LNCaP clone FGC (cell line): ENCODE results near the gene PHF24.

ENCODE experiments used
- DNase-seq: peaks from one replicate; pipeline ENCODE4 v3.0.0-alpha.2; 2011; ENCODE audit warnings: low read depth
- H3K4me3 ChIP-seq: 2 replicates; pipeline ENCODE4 v1.5.1; 2011; ENCODE audit warnings: mild to moderate bottlenecking, low read depth, low read length, control low read depth
- CTCF ChIP-seq: IDR thresholded peaks from 2 replicates; pipeline ENCODE4 v1.5.1; 2012; ENCODE audit warnings: mild to moderate bottlenecking; ENCODE audit not compliant: control insufficient read depth, insufficient read depth; ENCODE audit errors: extremely low read depth

Gene PHF24

GRCh38 chr9:34971146-34971811, 13.2 kb downstream of the PHF24 start:
- TF ChIP-seq CTCF, result no peak
- no peak for DNase-seq
- H3K4me3 ChIP-seq, result no peak overlapping the region

- TF ChIP-seq CTCF, result no peak
- no peak for DNase-seq
- H3K4me3 ChIP-seq, result no peak overlapping the region
Observed at GRCh38 chr9:34974664-34975063, 16.6 kb downstream of the PHF24 start.

GRCh38 chr9:34976441-34976840, 18.4 kb downstream of the PHF24 start:
- DNase-seq, result no peak
- TF ChIP-seq CTCF, result no peak
- no peak overlapping the region for H3K4me3 ChIP-seq

DNA sequence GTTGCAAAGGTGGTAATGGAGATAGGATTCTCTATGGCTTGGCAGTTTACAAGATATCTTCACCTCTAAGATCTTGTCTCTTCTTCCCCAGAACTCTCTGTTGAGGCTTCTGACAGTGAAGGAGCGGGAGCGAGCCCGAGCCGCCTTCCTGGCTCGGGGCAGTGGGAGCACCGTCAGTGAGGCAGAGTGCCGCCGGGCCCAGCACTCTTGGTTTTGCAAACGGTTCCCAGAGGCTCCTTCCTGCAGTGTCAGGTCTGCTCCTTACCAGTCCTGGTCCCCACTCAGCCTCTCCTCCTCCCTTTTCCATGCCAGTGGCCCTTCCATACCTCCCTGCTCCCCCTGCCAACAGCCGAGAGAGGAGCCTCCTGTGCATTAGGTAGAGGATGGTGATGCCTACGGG, 18.9 kb downstream of the PHF24 start:
- no peak overlapping the region for H3K4me3 ChIP-seq
- DNase-seq, result no peak
- TF ChIP-seq CTCF, result no peak

DNA sequence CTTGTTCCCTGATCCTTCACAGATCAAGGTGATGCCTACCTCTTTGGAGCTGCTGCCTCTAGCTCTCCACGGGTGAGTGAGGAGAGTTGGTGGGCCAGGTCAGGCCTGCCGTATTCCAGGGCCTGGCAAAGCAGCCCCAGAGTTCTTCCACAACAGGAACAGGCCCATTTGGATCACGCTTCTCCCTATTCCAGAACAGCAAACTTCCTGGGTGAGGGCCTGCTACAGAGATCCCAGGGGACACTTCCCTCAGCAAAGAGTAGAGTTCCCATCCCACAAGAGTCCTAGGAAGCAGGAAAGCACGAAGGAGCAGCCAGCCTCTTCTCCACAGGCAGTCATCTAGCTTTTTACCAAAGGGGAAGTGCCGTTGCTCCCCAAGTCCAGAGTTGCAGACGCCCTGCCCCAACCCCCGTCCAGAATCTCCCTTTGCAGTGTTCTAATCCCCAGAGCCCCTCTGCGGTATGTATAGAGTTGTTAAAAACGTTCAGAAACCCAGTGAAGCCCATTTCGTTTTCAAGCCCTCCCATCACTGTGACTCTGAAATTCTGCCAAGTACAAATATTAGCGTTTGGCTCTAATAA, 22.2 kb downstream of the PHF24 start:
- DNase-seq, result no peak
- TF ChIP-seq CTCF, result no peak
- H3K4me3 ChIP-seq, result no peak overlapping the region

DNA sequence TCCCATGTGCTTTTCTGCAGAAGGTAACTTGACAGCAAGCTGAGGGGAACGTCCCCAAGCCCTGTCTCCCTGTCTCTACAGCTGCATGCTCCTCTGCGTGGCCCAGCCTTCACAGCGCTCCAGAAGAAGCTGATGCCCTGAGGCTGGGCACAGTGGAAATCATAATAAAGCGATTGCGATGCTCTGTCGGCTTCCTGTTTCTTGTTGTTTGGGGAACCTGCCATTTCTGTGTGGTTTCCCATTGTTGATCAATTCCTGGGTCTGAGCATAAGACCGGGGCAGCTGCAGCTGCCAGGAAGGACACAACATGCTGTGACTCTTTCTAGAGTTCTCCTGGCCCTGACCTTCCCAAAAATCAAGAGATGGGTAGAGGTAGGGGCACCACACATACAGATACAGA, 24.3 kb downstream of the PHF24 start:
- TF ChIP-seq CTCF, result no peak
- no peak overlapping the region for H3K4me3 ChIP-seq
- DNase-seq, result no peak

DNA sequence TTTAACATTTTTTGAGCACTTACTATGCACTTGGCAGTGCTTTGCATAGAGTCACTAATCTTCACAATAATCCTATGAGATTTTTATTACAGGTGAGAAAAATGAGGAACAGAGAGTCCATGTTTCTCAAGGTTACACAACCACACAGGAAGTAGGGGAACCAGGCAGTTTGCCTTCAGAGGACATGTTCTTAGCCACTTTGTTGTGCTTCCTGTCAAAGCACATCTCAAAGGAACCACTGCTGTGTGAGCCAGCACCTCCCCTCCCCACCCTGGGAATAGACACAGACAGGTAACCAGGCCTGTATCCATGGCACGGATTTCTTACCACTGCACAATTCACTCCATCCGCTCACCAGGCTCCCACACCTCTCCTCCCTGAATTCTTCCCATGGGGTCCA, 25.1 kb downstream of the PHF24 start:
- H3K4me3 ChIP-seq, result no peak overlapping the region
- no peak for TF ChIP-seq CTCF
- no peak for DNase-seq
